Measurements from ENCODE around the gene CYP1A2.
"Not testable (repeated sequence)": the region's sequence is repeated elsewhere in the genome, so short reads cannot be mapped to it uniquely, and the experiment has no call there.

The CYP1A2 gene

DNA sequence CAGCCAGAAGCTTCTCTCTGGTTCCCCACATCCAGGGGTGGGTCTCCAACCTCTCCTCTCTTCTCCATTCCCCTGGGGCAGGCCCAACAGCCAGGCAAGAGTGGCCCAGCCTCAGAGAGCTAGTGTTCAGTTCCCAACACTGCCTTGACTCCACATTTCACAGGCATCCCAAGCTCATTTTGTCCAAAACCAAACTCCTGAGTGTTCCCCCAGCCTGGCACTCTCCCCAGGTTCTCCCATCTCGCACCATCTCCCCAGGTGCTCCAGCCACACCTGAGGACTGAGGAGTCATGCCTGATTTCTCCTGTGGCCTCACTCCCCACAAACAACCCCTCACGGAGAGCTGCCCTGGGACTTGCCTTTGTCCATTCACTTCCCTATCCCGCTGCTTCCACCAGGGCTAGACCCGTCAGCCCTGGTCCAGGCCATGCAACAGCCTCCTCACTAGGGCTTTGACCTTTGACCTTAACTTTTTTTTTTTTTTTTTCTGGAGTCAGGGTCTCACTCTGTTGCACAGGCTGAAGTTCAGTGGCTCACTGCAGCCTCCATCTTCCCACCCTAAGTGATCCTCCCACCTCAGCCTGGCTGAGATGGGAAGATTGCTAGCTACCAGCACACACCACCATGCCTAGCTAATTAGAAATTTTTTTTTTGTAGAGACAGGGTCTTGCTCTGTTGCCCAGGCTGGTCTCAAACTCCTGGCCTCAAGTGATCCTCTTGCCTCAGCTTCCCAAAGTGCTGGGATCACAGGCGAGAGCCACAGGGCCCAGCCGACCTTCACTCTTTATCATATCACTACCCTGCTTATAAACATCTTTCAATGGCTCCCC lies 29.3 kb downstream of the CYP1A2 start:
- DNase-seq = no peak

DNA sequence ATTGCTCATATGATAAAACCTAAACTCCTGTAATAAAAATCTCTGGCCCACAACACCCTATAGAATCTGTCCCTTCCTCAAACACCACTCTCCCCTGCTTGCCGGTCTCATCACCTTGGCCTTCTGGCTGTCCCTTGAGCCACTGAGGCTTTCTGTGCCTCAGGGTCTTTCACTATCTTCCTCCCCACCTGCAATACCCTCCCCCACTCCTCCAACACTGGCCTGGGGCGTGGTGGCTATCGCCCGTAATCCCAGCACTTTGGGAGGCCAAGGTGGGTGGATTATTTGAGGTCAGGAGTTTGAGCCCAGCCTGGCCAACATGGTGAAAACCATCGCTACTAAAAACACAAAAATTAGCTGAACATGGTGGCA lies 29.9 kb downstream of the CYP1A2 start:
- no peak for DNase-seq

DNA sequence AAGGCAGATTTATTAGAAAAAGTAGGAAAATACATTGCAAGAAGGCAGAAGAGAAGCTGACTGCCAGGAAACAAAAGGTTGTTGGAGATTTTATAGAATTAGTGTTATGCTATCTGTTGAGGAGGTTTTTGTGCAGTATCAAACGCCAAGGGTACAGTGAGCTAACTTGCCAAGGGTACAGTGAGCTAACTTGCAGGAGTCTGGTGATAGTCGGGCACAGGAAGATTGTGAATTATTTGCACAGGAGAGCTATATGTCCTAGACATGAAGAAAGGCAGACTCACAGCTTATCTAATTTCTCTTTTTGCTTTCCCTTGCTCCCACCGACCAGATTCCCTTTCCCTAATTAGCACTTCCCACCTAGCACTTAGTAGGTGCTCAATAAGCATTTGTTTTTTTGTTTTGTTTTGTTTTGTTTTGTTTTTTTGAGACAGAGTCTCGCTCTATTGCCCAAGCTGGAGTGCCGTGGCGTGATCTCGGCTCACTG lies 30.6 kb downstream of the CYP1A2 start:
- DNase-seq = no peak

DNA sequence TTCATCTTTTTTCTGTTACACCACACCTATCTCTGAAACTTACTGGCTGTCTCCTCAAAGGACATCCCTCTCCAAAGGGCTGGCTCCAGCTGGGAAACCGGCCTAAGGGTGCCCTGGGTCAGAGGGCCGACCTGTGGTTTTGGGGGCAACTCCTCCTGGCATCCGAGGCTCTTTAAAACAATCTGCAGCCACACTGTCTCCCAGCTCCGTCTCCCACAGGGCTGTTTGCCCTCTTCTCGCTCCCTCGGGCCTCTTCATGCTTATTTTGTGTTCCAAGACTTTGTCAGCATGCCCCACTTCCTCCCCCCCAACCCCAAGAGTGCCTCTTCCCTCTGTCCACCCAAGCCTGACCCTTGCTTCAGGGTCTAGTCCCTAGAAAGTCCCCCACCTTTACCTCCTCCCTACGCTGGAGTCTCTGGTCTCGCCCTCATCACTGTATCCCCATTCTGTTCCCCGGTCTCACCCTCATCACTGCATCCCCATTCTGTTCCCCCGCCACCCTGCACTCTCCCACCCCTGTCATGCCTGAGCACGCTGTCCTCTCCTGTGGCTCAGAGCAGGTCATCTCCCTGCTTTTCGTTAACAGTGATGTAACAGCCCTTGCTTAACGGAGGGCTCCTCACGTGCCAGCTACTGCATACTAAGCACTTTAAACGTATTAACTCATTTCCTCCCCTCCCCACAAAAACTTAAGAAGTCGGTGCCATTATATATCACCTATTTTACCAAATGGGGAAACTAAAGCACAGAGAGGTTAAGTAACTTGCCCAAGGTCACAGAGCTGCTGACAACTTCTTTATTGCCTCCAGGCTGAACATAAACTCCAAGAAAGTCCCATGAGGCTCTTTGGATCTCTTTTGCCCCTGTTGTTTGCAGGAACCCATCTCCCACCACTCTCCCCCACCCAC lies 32.1 kb downstream of the CYP1A2 start:
- DNase-seq = peak; percentile 47 to 48

DNA sequence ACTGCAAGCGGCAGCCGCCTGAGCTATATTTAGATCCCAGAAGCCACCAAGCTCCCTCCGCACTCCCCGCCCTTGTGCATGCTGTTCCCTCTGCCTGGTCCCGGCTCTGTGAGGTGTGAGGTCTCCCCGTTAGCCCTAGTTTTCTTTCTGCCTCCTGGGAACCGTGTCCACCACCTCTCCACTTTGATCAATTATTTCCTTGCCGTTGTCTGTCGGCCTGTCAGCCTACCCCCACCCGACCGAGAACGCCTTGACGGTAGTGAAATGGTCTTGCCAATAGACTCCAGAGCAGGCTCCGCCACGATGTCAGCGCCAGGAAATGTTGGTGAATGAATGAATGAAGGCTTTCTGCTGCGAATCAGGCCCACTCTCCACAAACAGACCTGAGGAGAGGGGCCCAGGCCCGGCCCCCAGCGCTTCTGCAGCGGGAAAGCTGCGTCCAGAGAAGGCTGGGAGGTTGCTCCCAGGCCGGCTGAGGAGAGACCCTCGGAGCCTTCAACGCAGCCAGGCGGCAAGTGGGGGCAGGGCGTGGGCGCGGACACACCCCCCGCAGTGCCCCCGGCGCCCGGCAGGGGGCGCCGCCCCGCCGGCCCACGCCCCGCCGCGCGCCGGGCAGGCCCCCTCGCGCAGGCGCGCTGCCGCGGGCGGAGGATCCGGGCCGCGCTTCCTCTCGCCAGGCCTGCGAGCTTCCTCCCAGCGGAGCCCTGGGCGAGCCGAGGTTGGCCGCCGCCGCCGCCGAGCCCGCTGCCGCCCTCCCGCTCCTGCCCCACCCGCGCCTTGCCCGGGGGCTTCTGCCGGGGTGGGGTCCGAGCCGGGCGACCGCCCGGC lies 33.0 kb downstream of the CYP1A2 start, which contains the start of gene CSK:
CSK (plus strand) TSS at position 650 of the 828 bp plus-strand sequence. CDS start 16,218 bp downstream, outside the sequence.
- DNase-seq = peak; percentile 78 to 81

DNA sequence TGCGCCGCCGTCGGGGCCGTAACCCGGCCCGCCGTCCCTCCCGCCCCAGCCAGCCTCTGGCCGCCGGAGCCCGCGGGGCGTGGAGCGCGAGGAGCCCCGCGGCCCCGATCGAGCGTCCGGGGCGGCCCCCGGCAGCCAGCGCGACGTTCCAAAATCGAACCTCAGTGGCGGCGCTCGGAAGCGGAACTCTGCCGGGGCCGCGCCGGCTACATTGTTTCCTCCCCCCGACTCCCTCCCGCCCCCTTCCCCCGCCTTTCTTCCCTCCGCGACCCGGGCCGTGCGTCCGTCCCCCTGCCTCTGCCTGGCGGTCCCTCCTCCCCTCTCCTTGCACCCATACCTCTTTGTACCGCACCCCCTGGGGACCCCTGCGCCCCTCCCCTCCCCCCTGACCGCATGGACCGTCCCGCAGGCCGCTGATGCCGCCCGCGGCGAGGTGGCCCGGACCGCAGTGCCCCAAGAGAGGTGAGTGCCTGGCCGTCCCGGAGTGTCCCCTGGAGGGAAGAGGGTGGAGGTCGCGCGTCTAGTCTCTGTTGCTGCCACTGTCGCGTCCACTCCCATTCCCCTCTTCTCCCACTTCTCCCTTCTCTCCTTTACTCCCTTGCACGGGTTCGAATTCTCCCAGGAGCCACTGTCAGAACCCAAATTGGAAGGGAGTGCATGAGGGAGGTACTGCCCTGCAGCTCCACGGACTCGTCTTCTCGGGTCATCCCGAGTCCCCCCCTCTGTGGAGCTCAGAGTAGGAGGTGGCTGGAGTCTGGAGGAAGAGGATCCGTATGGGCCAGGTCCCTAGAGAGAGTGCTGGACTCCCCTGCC lies 33.8 kb downstream of the CYP1A2 start:
- DNase-seq = peak; percentile 65 to 66

DNA sequence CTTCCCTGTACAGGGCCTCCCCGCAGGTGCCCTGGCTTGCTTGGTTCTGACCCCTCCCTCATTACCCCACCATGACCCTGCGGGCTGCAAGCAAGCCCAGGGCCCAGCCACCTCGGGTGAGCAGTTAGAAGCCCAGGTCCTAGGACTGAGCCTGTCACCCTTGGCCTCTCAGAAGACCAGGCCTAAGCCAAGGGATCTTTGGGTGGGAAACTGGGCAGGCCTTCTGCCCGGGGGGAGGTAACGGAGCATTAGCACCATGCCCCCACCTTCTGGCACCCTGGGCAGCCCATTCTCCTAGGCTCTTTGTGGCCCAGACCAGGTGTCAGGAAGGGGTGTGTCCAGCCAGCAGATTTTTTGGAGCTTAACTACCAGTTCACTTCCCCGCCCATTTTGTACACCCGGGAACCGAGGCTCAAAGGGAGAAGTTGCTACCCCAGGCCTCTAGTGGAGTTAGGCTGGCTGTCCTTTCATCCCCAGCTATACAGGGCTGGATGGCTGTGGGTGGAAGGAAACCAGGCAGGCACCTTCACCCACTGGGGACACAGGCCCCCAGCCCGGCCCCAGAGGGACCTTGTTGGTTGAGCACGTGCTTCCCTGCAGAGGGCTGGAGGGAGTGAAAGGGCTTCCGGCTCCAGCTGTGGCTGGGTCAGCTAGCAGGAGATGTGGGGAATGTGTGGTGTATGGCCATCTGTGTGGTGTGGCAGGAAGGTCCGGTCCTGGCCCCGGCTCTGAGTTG lies 34.6 kb downstream of the CYP1A2 start:
- DNase-seq = peak; percentile 44 to 60

DNA sequence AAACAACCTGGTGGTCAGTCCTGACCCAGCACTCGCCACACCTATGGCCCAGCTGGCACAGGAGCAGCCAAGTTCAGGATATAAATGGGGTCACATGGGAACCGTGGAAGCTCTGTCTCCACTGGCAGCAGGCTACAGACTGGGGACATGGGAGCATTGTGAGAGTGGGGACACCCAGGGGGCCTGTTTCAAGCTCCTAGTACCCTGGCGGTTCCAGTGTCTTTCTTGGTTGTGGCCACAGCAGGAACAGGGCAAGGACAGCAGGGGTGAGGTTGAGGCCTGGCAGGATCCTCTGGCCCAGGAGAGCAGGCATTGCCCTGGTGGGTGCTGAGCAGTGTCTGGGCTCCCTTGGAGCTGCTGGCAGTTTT lies 35.1 kb downstream of the CYP1A2 start:
- DNase-seq = peak in 1 of 2 donors; percentile 34

DNA sequence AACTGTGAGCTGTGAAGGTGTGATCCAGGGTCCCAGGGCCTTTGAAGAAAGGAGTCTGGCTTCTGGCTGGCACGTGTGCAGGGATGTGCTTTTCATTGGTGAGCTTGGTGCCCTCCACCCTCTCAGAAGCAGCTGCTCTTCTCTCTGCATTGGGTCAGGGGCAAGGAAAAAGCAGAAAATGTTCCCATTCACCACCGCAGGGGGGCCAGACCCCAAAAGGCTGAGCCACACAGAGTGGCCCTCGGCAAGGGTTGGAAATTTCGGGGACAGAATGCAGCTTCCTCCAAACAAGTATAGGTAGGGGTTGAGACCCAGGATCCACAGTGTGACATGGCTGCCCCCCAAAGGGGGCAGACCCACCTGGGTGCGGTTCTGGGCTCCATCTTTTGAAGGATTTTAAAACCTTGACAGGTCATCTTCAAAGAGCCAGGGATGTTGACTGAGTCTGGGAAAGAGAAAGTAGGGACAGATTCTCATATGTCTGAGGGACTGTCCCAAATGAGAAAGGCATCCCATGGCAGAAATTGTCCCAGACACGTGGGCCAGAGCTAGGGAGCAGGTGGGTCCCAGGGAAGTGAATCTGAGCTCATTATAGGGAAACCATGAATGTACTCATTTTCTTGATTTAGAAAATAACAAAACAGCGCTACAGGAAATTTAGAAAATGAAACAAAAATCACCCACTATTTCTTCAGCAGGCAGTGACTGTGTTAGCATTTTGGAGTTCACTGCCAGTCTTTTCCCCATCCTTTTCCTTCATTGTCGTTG lies 36.0 kb downstream of the CYP1A2 start:
- DNase-seq = peak in 1 of 2 donors; percentile 39

DNA sequence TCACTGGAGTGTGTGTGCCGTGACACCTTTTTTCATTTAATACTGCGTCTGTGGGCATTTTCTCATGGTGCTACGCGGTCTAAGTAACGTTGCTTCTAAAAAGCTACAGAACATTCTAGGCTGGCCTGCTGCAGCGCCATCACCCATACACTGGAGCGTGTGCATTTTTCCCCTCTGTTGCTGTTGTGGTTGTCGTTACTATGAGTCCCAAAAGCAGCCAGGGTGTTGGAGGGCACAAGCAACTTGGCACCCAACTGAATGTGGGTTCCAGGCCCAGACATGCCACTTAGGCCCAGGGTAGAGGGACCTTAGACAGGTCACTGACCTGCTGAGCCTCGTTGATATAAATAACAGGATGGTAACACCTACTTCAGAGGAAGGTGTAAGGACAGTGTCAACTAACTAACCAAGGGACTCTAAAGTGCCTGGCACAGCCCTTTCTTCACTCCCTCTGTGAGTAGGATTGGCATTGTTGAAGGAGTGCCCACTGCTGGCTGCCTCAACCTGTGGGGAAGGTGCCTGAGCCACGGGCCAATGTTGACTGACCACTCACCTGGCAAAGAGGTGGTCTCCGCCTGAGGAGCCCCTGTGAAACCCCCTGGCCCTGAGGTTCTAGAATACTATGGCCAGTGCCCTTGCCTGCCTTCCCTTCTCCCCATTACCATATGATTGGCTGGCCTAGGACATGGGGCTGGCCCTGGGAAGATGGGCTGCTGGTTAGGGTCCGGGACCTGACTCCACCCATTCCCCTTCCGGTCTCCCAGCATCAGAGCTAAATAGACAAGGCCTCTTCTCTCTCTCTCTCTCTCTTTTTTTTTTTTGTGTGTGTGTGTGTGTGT lies 36.8 kb downstream of the CYP1A2 start:
- DNase-seq = peak in 1 of 2 donors; percentile 65

DNA sequence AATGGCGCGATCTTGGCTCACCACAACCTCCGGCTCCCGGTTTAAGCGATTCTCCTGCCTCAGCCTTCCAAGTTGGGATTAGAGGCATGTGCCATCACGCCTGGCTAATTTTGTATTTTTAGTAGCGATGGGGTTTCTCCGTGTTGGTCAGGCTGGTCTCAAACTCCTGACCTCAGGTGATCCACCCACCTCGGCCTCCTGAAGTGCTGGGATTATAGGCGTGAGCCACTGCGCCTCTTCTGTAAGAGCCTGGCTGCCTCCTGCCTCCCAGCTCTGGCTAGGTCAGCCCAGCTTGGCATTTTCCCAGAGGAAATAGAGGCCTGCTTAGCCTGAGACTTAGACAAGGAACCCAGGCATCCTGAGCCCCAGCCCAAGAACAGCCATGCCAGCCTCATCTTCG lies 37.4 kb downstream of the CYP1A2 start:
- DNase-seq = not testable (repeated sequence)

DNA sequence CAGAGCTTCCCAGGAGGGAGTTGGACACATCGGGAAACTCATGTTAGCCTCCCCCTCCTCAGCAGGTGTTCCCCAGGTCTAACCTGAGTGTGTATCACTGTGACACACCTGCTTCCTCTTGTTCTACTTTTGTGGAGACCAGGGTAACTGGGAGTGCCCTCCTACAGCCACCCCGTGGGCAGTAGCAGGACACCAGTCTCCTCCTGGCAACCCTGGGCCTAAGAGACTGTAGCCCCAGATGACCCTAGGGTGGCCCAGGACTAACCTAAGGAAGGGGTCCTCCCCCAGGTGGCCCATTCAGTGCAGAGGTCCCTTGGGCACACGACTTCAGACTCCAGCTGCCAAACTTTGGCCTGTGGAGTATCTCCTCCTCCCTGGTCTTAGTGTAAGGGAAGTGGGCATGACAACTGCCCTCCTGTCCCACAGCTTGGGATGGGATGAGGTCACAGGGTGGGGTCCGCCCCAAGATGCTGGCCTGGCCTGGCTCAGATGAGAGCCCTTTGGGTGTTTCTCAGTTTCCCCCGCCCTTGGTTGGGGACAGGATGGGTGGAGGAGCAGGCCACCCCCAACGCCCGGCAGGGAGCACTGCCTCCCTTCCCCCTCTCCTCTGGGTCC lies 38.0 kb downstream of the CYP1A2 start:
- DNase-seq = no peak

DNA sequence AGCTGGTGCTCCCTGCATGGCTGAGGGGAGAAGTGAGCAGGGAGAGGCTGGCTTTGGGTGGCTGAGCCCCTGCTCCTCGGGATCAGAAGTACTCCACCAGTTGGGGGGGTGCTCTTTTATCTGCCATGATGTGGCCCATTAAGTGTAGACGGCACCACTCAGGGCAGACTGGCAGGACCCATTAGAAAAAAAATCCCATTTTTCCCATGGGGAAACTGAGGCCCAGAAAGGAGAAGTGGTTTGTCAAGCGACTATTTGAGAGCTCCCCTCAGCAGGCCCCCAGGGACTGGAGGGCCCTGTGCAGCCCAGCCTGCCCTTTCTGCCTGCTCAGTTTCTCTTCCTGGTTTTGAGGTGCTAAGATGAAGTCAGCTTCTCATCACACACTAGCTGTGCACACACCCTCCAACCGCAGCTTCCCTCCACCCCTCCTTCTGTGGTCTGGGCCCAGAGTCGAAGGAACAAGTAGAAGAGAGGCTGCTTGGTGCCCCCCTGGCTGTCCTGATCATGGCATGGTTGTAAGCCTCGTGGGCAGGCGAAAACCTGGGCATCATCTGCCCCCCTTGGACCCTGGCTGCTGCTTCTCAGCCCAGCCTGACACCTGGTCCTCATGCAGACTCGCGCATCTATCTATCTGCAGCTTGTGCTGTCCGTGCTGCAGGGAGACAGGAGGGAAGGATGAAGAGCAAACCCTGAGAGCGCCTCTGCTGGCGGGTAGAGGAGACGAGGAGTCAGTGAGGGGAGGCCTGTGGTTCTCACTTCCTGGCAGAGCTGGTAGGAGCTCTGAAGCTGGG lies 38.8 kb downstream of the CYP1A2 start:
- DNase-seq = peak; percentile 92

DNA sequence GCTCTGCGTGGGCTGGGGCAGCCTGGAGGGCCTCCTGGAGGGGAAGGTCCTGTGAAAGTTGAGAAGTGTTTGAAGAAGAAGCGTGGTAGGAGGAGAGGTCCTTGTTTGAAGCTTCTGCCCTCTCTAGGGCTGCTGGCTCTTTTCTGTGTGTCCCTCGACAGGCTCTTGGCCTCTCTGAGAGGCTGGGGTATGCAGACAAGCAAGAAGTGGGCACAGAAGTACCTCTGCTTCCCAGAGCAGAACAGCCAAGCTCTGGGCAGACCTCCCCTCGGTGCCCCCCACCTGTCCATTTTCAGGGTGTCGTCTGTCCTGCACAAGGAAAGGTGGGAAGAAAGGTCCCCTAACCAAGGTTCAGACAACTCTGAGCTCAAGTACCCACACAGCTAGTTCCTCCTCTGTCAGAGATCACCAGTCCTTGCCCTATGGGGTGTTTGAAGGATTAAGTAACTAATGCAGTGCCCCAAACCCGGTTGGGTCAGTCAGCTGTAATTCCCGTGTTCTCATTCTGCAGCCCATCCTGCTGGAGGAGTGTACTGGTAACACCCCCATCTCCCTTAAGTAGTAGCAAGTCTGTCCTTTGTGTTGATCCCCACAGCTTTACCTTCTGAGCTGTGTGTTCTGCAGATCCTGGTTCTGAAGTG lies 39.5 kb downstream of the CYP1A2 start:
- DNase-seq = no peak

DNA sequence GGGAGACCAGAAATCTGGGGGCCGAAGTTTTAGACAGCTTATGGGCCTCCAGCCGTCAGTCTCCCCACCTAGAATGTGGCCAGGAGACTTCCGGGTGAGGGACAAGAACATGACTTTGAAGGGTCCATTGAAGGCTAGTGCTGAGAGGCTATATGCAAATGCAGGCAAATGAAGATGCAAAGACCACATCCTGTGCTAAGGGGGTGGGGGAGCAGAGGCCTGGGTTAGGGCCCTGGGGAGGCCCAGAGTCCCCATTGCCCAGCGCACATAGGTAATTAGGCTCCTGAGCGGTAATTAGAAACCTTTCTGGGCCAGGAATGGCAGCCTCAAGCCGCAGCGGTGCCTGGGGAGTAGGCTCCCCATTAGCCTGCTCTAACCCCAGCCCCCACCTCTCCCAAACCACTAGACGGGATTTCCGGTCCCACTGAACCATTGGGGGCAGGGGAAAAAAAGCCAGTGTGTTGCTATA lies 40.1 kb downstream of the CYP1A2 start:
- DNase-seq = peak; percentile 45 to 56

DNA sequence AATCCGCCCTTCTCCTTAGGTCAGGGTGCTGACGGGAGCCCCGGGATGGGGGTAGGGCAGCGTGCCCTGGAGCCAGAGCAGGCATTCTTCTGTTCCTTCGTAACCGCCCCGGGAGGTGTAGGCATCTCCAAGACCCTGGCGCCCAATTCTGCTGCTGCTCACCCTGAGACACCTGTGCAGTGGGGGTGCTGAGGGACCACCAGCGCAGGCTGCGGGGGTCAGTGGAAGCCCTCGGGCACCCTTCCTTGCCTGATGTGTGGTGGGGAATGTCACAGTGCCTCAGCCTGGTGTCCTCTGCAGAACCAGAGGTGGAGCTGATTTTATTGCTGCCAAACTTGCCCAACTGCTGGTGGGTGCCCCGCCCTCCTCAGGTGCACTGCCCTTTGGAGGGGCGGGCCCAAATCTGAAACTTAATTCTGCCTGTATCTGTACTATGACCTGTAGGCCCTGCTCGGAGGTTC lies 40.6 kb downstream of the CYP1A2 start:
- no peak for DNase-seq

DNA sequence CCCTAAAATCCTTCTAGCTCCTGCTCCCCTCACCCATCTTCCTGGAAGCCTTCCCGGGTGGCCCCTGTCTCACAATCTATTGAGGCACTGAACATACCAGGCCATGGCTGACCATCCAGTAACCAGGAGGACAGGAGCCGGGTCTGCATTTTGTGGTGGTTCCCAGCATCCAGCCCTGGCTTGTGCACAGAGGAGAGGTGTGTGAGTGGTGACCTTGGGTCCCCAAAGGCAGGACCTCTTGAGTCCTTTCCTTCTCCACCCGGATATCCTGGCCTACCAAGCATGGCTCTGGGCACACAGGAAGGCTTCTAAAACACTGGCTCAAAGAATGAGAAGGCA lies 41.1 kb downstream of the CYP1A2 start:
- no peak for DNase-seq

Measured in stimulated activated CD4-positive, alpha-beta T cell treated with anti-CD3 and anti-CD28 coated beads, Interleukin-2, amount 100 ng/mL, for 24 hours (primary cell).